ENCODE measurements around the gene SLC10A1.
A peak's percentile ranks its signal among the peaks of the same experiment; 100 is the strongest.
"Not testable (repeated sequence)": the region's sequence is repeated elsewhere in the genome, so short reads cannot be mapped to it uniquely, and the experiment has no call there.

The SLC10A1 gene

DNA sequence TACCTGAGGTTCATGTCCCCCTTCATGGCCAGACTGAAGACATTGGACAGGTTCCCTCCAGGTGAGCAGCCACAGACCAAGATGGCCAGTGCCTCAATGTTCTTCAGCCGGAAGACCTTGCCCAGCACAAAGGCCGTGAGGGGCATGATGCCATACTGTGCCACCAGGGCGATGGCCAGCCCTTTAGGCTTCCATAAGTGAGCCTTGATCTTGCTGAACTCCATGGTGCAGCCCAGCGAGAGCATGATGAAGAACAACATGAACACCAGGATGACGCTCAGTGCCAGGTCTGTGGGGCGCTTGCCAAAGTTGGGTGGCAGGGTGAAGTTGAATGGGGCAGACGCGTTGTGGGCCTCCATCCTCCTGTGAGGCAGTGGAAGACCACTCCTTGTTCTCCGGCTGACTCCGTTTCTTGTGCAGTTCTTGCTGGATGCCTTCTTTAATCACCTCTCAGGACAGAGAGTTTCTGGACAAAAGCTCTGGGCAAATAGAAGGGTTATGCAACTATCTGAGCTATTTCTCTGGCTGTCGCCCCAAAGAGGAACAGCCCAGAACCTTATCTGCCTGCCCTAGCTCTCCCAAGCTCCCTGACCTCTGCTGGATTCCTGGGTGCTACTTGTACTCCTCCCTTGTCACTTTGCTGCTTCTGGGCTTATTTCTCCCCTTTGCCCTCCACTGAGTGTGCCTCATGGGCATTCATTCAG lies at the start of gene SLC10A1:
TSS of gene SLC10A1 (minus strand) at position 445 of the 704 bp plus-strand sequence. CDS start at position 359, 86 bp downstream.
- no peak for FAIRE-seq

DNA sequence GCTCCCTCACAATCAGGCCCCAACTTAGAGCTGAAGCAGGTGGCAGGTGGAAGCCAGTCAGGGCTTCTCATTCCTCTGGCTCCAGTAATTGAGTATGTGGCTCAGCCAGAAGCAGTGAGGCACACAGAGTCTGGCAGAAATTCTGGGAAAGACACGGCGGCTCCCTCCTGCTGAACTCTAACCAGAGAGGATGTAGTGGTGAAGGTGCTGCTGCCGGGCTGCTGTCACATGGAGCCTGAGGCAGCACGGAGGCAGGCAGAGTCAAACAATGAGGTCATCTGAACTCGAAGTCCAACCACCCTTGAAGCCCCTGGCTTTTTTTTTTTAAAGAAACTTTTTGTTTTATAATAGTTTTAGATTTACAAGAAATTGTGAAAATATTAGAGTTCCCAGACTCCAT lies 48.7 kb upstream of the SLC10A1 start:
- FAIRE-seq: no peak

- no peak for FAIRE-seq
Observed at GRCh38 chr14:69845050-69845581, 48.1 kb upstream of the SLC10A1 start.

- FAIRE-seq: no peak
Observed at GRCh38 chr14:69844171-69844570, 47.1 kb upstream of the SLC10A1 start.

GRCh38 chr14:69842686-69843420 lies 45.8 kb upstream of the SLC10A1 start:
- FAIRE-seq: no peak

DNA sequence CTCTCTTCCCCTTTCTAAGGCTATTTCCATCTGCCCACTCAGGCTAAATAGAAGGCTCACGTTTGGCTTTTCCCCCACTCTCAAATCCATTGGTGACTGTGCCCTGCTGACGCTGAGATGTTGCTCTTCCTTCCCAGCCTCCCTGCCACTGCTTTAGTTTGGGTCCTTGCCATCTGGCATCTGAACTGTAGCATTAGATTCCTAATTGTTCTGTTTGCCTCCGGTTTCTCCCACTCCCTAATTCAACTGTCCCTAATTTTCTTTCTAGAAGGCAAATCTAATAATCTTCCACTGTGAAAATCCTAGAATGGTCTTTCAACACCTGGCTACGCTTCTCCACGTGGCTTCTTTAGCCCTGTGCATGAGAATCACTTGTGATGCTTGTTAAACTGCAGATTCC lies 44.6 kb upstream of the SLC10A1 start:
- no peak for FAIRE-seq

- FAIRE-seq: no peak
Observed at GRCh38 chr14:69839661-69840060, 42.6 kb upstream of the SLC10A1 start.

GRCh38 chr14:69838881-69839416 lies 41.9 kb upstream of the SLC10A1 start:
- FAIRE-seq: no peak

GRCh38 chr14:69828879-69829278 lies 31.8 kb upstream of the SLC10A1 start:
- FAIRE-seq: no peak

GRCh38 chr14:69828354-69828753 lies 31.3 kb upstream of the SLC10A1 start:
- FAIRE-seq: no peak

GRCh38 chr14:69827560-69827959 lies 30.5 kb upstream of the SLC10A1 start:
- FAIRE-seq: no peak

DNA sequence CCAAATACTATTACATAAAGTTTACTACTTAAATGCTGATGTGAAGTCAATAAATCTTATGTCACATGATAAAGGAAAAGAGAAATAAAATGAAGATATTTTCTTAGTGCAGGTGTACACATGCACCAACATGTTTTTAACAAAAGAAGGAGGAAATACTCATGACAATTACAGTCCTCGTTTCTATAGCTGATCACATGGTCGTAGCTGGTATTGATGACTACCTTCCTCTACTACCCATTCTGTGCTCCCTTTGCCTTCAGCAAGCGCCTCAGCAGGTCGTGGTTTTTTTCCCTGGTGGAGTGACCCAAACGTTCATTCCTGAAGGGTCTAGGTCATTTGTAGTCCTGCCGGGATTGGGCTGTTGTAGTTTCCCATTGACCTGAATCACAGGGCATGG lies 25.4 kb upstream of the SLC10A1 start:
- FAIRE-seq: no peak

GRCh38 chr14:69820991-69821390 lies 23.9 kb upstream of the SLC10A1 start:
- FAIRE-seq: no peak

DNA sequence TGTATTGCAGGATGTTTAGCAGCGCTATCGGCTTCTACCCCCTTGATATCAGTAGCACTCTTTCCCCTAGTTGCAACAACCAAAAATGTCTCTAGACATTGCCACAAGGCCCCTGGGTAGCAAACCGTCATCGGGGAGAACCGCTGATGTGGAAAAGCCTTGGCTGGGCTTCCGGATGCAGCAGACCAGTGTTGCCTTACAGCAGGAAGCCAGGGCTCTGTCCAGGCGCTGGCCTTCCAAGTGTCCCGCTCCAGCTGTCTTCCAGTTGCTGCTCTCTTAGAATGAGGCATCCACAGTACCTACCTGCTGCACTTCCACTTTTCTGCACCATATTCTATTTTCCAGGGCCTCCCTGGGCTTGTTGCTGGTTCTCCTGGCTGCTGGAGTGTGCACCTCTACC lies 22.6 kb upstream of the SLC10A1 start:
- FAIRE-seq: no peak

GRCh38 chr14:69818758-69819191 lies 21.7 kb upstream of the SLC10A1 start:
- FAIRE-seq: peak; percentile 87

- no peak for FAIRE-seq
Observed at GRCh38 chr14:69816216-69816615, 19.2 kb upstream of the SLC10A1 start.

- FAIRE-seq: no peak
Observed at GRCh38 chr14:69815556-69815955, 18.5 kb upstream of the SLC10A1 start.

- no peak for FAIRE-seq
Observed at GRCh38 chr14:69814397-69814796, 17.4 kb upstream of the SLC10A1 start.

DNA sequence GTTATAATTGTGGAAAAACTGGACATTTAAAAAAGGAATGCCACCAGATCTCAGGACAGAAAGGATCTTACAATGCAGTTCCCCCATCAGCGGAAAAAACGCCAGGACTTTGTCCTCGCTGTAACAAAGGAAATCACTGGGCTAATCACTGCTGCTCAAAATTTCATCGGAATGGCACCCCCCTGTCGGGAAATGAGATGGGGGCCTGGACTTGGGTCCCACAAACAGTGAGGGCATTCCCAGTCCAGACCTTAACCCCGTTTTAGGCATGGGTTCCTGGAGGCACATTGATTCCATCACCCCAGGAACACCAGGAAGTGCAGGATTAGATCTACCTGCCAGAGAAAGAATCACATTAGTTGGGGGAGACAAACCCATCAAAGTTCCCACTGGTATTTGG lies 16.3 kb upstream of the SLC10A1 start:
- FAIRE-seq: not testable (repeated sequence)

- FAIRE-seq: no peak
Observed at GRCh38 chr14:69812711-69813110, 15.7 kb upstream of the SLC10A1 start.

DNA sequence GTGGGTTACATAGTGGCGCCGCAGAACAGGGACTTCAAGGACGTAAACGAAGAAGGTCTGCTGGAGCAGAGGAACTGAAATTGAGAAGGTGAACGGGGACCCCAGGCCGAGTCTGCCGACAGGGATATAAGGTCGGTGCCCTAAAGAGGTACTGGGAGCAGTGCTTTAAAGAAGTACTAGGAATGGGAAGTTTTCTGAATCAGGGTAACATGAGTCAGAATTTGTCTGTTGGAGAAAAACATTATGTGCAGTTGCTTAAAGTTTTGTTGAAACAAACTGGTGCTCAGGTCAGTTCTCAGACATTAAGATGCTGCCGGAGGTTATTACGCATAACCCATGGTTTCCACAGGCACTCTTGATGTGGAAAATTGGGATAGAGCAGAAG lies 14.8 kb upstream of the SLC10A1 start:
- FAIRE-seq: no peak

DNA sequence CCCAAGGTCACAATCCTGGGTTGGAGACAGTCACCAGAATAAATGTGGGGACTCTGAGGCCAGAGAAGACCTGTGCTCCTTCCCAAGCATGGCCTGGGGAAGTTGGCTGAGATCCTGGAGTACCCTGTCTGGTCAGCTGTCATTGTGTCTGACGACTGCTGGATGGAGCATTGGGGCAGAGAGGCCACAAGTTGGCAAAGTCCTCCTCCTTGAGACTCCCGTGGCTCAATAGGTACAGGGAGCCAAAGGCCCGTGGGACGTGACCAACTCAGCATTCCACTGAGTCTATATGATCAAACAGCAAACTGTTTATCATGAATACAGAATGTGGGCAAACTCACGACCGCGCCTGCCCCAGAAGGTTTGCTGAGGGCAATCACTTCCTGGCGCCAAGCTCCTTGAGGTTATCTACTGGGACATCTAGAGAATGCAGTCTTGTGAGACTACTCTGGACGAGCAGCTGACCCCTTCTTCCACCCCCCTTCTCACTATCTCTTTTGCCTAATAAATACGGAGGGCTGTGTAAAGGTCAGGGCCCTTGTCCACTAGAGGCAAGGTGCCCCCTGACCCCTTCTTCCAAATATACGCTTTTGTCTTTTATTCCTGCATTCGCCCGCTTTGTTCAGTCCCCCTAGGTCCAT lies 14.3 kb upstream of the SLC10A1 start:
- no peak for FAIRE-seq
